Adrenal gland (tissue), 19 donors: ENCODE measurements around the gene BNIP2. TPM values are rescaled to one million over a fixed set of nuclear protein-coding genes. Genes with fewer than 3 reads are reported as not detected.

Experiments used
- DNase-seq, 7 donors: peaks; one replicate each; pipeline ENCODE4 v3.0.0-alpha.2; 2019 to 2020
- H3K27ac ChIP-seq, 5 donors: fragments of 200-600 bp; sonication (generic) in 4 of 5; 1 replicate in 3 of 5; 2 replicates in 2 of 5; pipeline versions ENCODE4 v1.5.1 to v1.8.0; 2016 to 2020; ENCODE audit warnings: mild to moderate bottlenecking in 1 of 5
- H3K27me3 ChIP-seq: fragments of 200-600 bp; 2 replicates; pipeline ENCODE4 v1.8.0; 2021
- H3K36me3 ChIP-seq, 2 donors: fragments of 200-600 bp; replicated peaks in 1 of 2; 1 replicate in 1 of 2; 2 replicates in 1 of 2; pipeline versions ENCODE4 v1.5.1 to v1.8.0; 2018 to 2022
- H3K4me1 ChIP-seq, 2 donors: fragments of 200-600 bp; replicated peaks in 1 of 2; 1 replicate in 1 of 2; 2 replicates in 1 of 2; pipeline versions ENCODE4 v1.5.1 to v1.8.0; 2018 to 2021
- H3K4me3 ChIP-seq, 4 donors: fragments of 200-600 bp; sonication (generic) in 3 of 4; one replicate each; pipeline ENCODE4 v1.5.1; 2016 to 2018
- H3K9me3 ChIP-seq, 3 donors: fragments of 200-600 bp; sonication (generic) in 1 of 3; replicated peaks in 1 of 3; 1 replicate in 2 of 3; 2 replicates in 1 of 3; pipeline versions ENCODE4 v1.5.1 to v1.8.0; 2016 to 2021
- CTCF ChIP-seq, 6 experiments: fragments of 450-650 bp in 4 of 6; fragments of 200-600 bp in 2 of 6; sonication (generic) in 1 of 6; IDR thresholded peaks; 1 replicate in 5 of 6; 2 replicates in 1 of 6; pipeline versions ENCODE4 v1.5.1 to v1.8.0; 2016 to 2021; ENCODE audit warnings: antibody characterized with exemption in 6 of 6, mild to moderate bottlenecking in 2 of 6, moderate library complexity in 1 of 6
- POLR2A ChIP-seq, 2 donors: fragments of 450-650 bp; IDR thresholded peaks; one replicate each; pipeline ENCODE4 v1.6.1; 2017; ENCODE audit warnings: antibody characterized with exemption in 2 of 2, mild to moderate bottlenecking in 2 of 2, moderate library complexity in 1 of 2
- WGBS, 4 donors: extraction: QIAGEN DNeasy Blood & Tissue Kit in 2 of 4; methylation state at CpG; one replicate each; pipeline versions ENCODE4 v1.1.5 to v1.1.7; 2013 to 2017; 5-methylcytosine and 5-hydroxymethylcytosine counted together
- intact Hi-C, 2 donors: fragments of 100-400 bp; cut with DNase I; formaldehyde crosslinking; loops; one replicate each; pipeline versions ENCODE4 v1.14.1 to v1.15.0; 2022 to 2023
- long read RNA-seq, 10 donors: library from polyadenylated mRNA in 3 of 10; unstranded in 2 of 10; stranded (forward) in 1 of 10; transcript quantifications; one replicate each; pipeline ENCODE4 v2.0.0 and lab custom pipeline, GENCODE V29; 2021 to 2026
- polyA plus RNA-seq, 3 donors: library from polyadenylated mRNA; stranded (reverse); fragments of 200-250 nt in 2 of 3; fragments of 350-450 nt in 1 of 3; fragmentation: Illumina TruSeq in 1 of 3; extraction: RNeasy Lipid Tissue Mini Kit (QIAGEN cat#74804) in 1 of 3; gene quantifications; one replicate each; pipeline ENCODE4 v1.2.3, GENCODE V29; 2013 to 2014
- total RNA-seq, 9 donors: library from RNA; depleted of rRNA in 4 of 9; stranded (reverse); fragments of >200 nt in 4 of 9; fragments of 120-200 nt in 1 of 9; fragmentation: NEBNext Ultra II Directional in 1 of 9; extraction: Animal tissue kit (Norgen Biotek cat#: 25700) in 1 of 9; gene quantifications; one replicate each; pipeline versions ENCODE4 v1.1.0 to v1.2.4, GENCODE V29; 2013 to 2023
- donor health status: healthy with polysubstance abuse.
- donor health status: Bipolar disorder and iron deficiency.
- donor health status: DM: yes; HTN: yes; CAD: no.
- donor health status: DM: no; HTN: no; CAD: no.
- donor health status: DM: no; HTN: no; CAD: no.
- donor health status: DM: yes; HTN: yes; CAD: no.

BNIP2 gene
- total RNA-seq (100 to 1,000 TPM in 2 of 9 donors, 10 to 100 TPM in 7; 49.0 to 183 (median 71.5) TPM), polyA plus RNA-seq (10 to 100 TPM; 24.5 to 51.3 (median 32.1) TPM)
- long read RNA-seq, donor 1, full-length matches to known transcripts, result 17 of 17 reads
- long read RNA-seq, donor 1, partial matches to known transcripts, result 0 of 17 reads
- long read RNA-seq, donor 1, other reads (novel, unspliced or antisense), result 0 of 17 reads
- long read RNA-seq, donor 2, full-length matches to known transcripts, result 12 of 122 reads
- long read RNA-seq, donor 2, partial matches to known transcripts, result 0 of 122 reads
- long read RNA-seq, donor 2, other reads (novel, unspliced or antisense), result 110 of 122 reads
- long read RNA-seq, donor 3, full-length matches to known transcripts, result 13 of 13 reads
- long read RNA-seq, donor 3, partial matches to known transcripts, result 0 of 13 reads
- long read RNA-seq, donor 3, other reads (novel, unspliced or antisense), result 0 of 13 reads
- long read RNA-seq, donor 4, full-length matches to known transcripts, result 26 of 49 reads
- long read RNA-seq, donor 4, partial matches to known transcripts, result 7 of 49 reads
- long read RNA-seq, donor 4, other reads (novel, unspliced or antisense), result 16 of 49 reads
- long read RNA-seq, donor 5, full-length matches to known transcripts, result 30 of 52 reads
- long read RNA-seq, donor 5, partial matches to known transcripts, result 2 of 52 reads
- long read RNA-seq, donor 5, other reads (novel, unspliced or antisense), result 20 of 52 reads
- long read RNA-seq, donor 6, full-length matches to known transcripts, result 16 of 29 reads
- long read RNA-seq, donor 6, partial matches to known transcripts, result 8 of 29 reads
- long read RNA-seq, donor 6, other reads (novel, unspliced or antisense), result 5 of 29 reads
- long read RNA-seq, donor 7, partial matches to known transcripts, result 0 of 6 reads
- long read RNA-seq, donor 7, other reads (novel, unspliced or antisense), result 0 of 6 reads
- long read RNA-seq, donor 8, full-length matches to known transcripts, result 18 of 18 reads
- long read RNA-seq, donor 8, partial matches to known transcripts, result 0 of 18 reads
- long read RNA-seq, donor 8, other reads (novel, unspliced or antisense), result 0 of 18 reads
- long read RNA-seq, donor 9, full-length matches to known transcripts, result 15 of 15 reads
- long read RNA-seq, donor 9, partial matches to known transcripts, result 0 of 15 reads
- long read RNA-seq, donor 9, other reads (novel, unspliced or antisense), result 0 of 15 reads
- long read RNA-seq, donor 10, partial matches to known transcripts, result 0 of 5 reads
- long read RNA-seq, donor 10, other reads (novel, unspliced or antisense), result 0 of 5 reads

GRCh38 chr15:59688782-59689625 is at the start of gene BNIP2:
TSS of gene BNIP2 (minus strand) at chr15:59689320. CDS start at chr15:59682457, 6,863 bp downstream.
- H3K27me3 ChIP-seq, result no peaks in the 10 kb centered on the region
- H3K4me3 ChIP-seq, result peak within 1 kb of the TSS; percentile 52 to 94 (median 85)
- intact Hi-C loops, result no loop called here
- no peaks in the 10 kb centered on the region for H3K36me3 ChIP-seq
- peak within 1 kb of the TSS; percentile 96 to 99 (median 98) for H3K27ac ChIP-seq
- 0% methylated on average over 40 to 78 of the region's 78 CpGs for WGBS, 4 donors
- TF ChIP-seq POLR2A (IDR thresholded peaks at IDR 0.05) (peak; percentile 95 to 97), CTCF (IDR thresholded peaks at IDR 0.05) (peak in 1 of 6 experiments; percentile 14)
- H3K9me3 ChIP-seq, result no peaks in the 10 kb centered on the region
- DNase-seq, result peak; percentile 99 to 100 (median 100)
- H3K4me1 ChIP-seq, result peaks cover 22 to 42% of the 10 kb centered on the region in 2 donors

GRCh38 chr15:59738676-59739075 is 49.6 kb upstream of the BNIP2 start:
- Histone ChIP-seq H3K4me1 (no peaks in the 10 kb centered on the region), H3K9me3 (no peaks in the 10 kb centered on the region), H3K27me3 (peaks cover 3% of the 10 kb centered on the region), H3K27ac (no peak overlapping the region), H3K4me3 (no peak overlapping the region), H3K36me3 (no peaks in the 10 kb centered on the region)
- 71 to 86% (median 79%) methylated on average over 6 to 7 of the region's 7 CpGs for WGBS, 4 donors
- no peak for DNase-seq
- intact Hi-C loops, result no loop called here
- TF ChIP-seq CTCF (IDR thresholded peaks at IDR 0.05), result no peak
- no peak for TF ChIP-seq POLR2A (IDR thresholded peaks at IDR 0.05)

- whole genome bisulfite sequencing, 4 donors, result 75 to 85% (median 79%) methylated on average over 7 of the region's 7 CpGs
- Histone ChIP-seq H3K36me3 (no peaks in the 10 kb centered on the region), H3K9me3 (no peaks in the 10 kb centered on the region), H3K27me3 (no peaks in the 10 kb centered on the region), H3K4me3 (no peak overlapping the region), H3K27ac (no peak overlapping the region), H3K4me1 (no peaks in the 10 kb centered on the region)
- TF ChIP-seq POLR2A (IDR thresholded peaks at IDR 0.05) (no peak), CTCF (IDR thresholded peaks at IDR 0.05) (no peak)
- intact Hi-C loops, result no loop called here
- DNase-seq, result no peak
Measured at GRCh38 chr15:59736181-59736580, 47.1 kb upstream of the BNIP2 start.
